HS-27A (cell line): ENCODE results near the gene APOBEC3C.
"Not testable (repeated sequence)": the region's sequence is repeated elsewhere in the genome, so short reads cannot be mapped to it uniquely, and the experiment has no call there.

ENCODE experiments used
- DNase-seq: peaks from one replicate; pipeline ENCODE4 v3.0.0-alpha.2; 2012; ENCODE audit warnings: low read depth, missing footprints

Gene APOBEC3C

DNA sequence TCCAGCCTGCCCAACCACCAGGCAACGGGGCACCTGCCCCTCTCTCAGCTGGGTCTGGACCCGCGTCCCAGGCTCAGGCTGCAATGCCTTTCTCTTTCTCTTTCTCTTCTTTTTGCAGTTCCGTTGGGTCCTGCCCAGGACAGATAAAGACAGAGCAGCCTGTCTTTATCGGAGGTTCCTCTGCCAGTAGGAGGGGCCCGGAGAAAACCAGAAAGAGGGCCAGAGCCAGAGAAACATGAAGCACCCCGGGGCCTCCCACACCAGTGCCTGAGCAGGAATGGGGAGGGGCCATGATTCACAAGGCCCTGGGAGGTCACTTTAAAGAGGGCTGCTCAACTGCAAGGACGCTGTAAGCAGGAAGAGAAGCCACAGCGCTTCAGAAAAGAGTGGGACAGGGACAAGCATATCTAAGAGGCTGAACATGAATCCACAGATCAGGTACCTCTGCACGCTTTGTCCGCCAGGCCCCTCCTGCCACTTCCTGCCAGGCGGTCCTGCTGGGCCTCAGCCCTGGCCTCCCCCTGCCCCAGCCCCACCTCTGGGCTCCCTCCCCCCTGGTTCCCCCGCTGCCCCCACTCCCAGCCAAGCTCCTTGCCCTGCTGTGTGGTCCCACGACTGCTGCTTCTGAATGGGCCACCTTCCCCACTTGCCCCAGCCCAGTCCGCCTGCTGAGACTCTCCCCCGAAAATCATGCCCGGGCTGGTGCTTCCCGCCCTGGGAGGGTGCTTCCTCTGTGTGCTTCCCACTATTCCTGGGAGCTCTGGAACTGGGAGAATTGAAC, at the start of gene APOBEC3C:
Gene APOBEC3C, plus strand, starts transcription at position 316 of the 781 bp plus-strand sequence. Its CDS starts 106 bp downstream, at position 422.
- DNase-seq: peak; percentile 36

DNA sequence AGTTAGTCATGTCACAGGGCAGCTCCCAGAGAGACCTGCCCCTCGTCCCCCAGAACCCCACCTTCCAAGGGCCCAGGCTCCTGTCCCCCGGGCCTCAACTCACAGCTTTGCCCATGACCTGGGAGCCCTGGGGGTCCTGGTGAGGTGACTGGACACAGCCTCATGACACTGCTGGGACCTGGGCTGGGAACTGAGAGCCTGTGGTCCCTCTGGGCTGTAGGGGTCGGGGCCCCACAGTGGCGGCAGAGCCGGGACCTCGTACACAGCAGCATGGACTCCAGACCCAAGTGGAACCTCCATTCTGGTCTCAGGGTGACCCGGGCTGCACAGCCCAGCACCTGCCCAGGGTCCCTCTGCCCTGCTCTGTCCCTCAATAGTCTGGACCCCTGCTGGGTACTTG, 49.8 kb upstream of the APOBEC3C start:
- DNase-seq: no peak

DNA sequence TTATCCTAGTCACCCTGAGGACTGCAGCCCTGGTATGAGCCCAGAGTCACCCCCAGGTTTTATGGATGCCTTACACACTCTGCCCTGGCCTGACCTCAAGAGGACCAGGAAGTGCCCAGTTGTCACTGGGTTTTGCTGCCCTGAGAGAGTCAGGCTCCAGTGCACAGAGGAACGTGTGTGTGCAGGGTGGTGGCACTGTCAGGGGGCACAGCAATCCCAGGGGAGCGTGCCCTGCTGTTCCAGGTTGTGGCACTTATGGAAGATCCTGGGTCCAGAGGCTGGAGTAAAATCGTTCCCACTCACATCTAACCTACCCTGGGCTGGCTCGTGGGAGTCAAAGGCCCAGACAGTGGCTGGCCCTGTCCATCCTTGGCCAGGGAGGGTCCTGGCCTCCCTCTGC, 49.1 kb upstream of the APOBEC3C start:
- no peak for DNase-seq

DNA sequence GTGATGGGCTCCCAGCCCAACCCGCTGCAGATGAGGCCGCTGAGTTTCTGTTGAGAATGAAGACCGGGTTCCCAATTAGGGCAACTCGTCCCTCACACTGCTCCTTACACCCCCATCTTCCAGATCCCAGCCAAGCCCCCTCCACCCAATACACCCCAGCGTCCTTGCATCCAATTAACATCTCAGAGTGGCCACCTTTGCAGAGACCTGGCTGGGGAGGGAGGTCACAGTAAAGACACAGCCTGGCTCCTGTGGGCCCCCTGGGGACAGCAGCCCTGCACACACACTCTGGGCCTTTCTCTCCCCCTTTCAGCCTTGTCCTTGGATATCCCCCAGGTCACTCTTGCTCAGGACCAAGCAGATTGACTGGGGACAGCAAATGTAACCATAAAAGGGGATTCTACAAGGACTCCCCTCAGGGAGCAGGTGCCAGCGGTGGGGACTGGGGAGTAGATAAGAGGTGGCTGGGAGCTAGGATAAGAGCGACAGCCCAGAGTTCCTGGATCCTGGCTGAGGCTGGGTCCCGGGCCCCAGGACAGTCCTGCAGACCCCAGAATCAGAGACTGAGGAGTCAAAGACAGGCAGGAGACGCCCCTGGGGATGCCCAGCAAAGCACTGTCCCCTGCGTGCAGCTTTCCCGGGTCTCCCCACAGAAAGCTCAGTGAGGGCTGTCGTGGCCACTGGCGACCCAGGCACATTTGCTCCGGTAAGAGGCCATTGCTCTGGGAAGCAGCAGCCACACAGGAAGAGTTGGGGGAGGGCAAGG, 48.3 kb upstream of the APOBEC3C start:
- DNase-seq: no peak

DNA sequence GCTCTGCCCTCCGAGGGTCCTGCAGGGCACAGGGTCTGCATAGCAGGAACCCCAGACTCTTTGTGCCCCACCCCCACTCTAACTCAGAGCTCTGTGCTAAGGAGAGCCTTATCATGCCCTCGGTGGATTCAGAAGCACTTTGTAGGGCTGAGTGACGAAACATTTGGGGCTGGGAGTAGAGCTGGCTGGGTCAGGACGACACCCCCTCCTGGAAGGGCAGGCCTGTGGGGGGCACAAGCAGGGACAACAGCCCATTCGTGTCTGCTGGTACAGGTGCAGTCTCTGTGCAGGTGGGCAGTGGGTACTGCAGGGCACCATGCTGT, 47.7 kb upstream of the APOBEC3C start:
- DNase-seq: no peak

DNA sequence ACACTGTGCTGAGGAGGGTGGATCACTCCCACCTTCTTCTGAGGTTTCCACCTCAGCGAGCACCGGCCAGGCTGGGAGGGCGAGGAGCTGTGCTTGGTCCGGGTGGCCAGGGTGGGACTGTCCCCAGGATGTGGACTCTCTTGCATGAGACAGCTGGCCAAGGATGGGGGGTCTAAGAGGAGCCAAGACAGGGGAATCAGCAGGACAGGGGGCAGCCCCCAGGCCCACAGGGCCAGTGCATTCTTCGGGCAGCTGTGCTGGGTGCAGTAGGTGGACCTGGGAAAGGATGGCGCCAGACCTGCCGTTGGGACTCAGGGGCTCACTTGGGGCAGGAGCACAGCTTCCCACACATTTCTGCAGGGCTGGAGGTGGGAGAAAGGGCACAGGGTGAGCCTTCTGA, 47.1 kb upstream of the APOBEC3C start:
- no peak for DNase-seq

GRCh38 chr22:38967451-38968450, 46.3 kb upstream of the APOBEC3C start:
- DNase-seq: no peak

GRCh38 chr22:38968801-38969200, 45.3 kb upstream of the APOBEC3C start:
- no peak for DNase-seq

DNA sequence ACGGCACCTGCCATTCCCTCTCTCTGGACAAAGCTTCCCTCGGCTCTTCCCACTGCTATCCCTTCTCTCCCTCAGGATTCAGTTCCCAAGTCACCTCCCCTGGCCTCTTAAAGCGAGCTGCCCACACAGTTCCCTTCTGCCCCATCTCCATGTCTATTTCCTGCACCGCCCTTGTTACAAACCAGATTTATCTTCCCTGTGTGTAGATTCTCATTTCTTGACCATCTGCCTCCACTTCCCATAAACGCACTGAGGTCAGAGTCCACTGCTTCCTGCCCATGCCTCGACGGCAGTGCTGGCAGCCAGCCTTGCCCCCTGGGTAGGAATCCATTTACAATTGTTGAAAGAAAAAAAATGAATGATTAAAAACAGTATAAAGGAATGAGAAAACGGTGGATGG, 43.5 kb upstream of the APOBEC3C start:
- no peak for DNase-seq

DNA sequence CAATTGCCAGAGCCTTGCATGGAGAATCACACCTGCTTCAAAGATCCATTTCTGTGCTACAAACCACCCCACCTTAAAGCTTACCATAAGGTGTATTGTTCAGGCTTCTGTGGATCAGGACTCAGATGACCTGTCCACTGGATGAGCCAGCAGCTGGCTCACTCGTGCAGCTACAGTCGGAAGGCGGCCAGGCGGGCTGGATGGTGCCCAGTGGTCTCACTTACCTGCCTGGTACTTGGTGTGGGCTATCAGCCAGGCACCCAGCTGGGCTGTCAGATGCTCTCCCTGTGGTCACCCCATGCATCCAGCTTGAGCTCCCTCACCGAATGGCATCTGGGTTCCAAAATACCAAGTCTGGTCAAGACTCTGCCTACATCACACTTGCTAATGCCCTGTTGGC, 42.9 kb upstream of the APOBEC3C start:
- no peak for DNase-seq

DNA sequence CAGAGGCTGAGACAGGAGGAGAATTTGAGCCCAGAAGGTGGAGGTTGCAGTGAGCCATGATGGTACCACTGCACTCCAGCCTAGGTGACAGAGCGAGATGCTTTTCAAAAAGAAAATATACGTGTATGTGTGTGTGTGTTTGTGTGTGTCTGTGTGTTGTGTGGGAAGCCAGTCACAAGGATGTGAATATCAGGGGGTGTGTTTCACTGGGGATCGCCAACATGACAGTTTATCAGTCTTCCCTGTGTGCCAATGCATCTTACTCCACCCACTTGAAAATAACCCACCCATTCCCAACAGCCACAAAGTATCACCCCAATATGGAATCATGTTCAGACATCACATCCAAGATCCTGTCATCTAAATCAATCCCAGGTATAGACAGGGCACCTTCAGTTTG, 42.3 kb upstream of the APOBEC3C start:
- DNase-seq: no peak

- DNase-seq: no peak
Observed at GRCh38 chr22:38972558-38972957, 41.5 kb upstream of the APOBEC3C start.

GRCh38 chr22:38973289-38974169, 40.5 kb upstream of the APOBEC3C start:
- no peak for DNase-seq

- no peak for DNase-seq
Observed at GRCh38 chr22:38974170-38974825, 39.8 kb upstream of the APOBEC3C start.

DNA sequence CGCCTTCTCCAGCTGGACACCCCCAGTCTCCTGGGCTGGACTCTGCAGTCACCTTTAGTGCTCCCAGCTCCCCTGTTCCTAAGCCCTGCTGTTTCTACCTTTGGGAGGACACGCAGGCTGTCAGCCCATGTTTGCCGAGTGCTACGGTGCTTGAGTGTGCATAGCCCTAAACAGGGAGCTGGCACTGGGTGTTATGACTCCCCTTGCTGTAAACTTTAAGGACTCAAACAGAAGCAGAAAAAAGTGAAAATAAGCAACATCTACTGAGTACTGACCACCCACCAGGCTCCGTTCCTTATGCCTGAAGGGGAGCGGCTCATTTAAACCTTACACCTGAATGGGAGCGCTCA, 39.3 kb upstream of the APOBEC3C start:
- no peak for DNase-seq

DNA sequence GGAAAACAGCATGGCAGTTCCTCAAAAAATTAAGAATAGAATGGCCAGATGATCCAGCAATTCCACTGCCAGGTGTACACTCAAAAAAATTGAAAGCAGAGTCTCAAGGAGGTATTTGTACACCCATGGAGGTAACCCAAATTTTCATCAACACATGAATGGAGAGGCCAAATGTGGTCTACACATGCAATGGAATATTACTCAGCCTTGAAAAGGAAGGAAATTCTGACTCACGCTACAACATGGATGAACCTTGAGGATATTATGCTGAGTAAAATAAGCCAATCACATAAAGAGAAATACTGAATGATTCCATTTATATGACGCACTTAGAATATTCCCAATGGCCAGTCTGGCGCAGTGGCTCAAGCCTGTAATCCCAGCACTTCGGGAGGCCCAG, 36.8 kb upstream of the APOBEC3C start:
- DNase-seq: not testable (repeated sequence)

DNA sequence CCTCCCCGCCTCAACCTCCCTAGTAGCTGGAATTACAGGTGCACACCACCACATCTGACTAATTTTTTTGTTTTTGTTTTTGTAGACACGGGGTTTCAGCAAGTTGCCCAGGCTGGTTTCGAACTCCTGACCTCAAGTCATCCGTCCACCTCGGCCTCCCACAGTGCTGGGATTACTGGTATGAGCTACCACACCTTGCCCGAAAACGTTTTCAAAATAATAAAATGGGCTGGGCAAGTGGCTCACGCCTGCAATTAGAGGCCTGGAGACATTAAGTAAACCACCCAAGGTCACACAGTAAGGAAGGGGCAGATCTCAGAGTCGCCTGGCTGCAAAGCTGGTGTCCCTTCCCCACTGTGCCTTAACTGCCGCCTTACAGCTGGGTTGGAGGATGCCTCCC, 33.5 kb upstream of the APOBEC3C start:
- not testable (repeated sequence) for DNase-seq

DNA sequence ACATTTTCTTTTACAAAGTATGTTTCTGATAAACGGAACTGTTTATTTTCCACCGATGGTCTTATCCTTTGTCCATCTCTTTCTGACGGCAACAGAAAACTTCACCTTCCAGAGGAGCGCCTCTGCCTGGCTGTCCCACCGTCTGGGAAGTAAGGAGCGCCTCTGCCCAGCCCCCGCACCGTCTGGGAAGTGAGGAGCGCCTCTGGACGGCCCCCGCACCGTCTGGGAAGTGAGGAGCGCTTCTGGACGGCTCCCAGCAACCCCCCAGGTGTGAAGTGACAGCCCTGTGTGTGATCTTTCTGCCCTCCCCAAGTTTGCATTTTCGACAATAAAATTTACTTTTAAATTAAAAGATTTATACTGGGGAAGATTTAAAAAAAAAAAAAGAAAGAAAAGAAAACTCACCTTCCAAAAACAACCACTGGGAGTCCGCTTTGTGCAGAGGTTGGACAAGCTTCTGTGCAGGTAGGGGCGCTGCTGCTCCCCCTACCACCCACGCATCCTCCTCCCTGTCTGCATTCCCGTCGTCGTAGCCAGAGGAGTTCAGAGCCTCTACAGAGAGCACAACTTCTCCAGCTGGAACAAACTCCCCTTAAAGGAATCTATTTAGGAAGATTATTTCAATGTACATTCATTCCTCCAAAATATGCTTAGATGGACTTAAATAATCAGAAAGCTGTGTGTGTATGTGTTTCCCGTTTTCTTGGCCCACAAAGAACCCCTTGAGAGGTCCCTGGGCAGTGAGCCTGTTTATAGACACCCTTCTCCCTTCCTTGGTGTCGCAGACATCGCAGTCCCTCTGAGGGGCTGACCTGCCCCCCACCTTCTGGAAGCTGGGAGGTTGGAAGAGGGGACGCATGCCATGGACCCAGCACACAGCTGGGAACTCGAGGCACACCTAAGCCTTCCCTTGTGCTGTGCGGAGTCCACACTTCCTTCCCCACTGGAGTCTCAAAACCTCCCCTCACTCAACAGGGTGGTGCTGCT, 32.8 kb upstream of the APOBEC3C start:
- DNase-seq: no peak
